ENCODE measurements around the gene CUX1.

The CUX1 gene

DNA sequence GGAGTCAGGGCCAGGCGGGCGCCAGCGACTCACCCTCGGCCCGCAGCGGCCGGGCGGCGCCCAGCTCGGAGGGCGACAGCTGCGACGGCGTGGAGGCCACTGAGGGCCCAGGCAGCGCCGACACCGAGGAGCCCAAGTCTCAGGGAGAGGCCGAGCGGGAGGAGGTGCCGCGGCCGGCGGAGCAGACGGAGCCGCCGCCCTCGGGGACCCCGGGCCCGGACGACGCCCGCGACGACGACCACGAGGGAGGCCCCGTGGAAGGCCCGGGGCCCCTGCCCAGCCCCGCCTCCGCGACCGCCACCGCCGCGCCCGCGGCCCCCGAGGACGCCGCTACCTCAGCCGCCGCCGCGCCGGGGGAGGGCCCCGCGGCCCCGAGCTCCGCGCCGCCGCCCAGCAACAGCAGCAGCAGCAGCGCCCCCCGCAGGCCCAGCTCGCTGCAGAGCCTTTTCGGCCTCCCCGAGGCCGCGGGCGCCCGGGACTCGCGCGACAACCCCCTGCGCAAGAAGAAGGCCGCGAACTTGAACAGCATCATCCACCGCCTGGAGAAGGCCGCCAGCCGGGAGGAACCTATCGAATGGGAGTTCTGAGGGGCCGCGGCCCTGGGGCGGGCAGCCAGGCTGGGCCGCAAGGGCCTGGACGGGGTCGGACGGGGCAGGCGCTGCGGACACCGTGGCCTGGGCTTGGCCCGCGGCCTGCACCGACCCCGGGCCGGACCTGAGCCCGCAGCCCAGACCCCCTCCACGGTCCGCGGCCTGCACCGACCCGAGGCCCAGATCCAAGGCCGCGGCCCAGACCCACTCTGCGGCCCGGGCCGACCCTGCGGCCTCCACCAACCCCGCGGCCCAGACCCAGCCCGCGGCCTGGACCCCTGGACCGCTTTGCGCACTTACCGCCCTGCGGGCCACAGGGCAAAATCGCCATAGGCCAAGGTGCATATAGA is 431.3 kb downstream of the CUX1 start:
- no peak for DNase-seq (ENCODE audit: low read depth)

- DNase-seq (ENCODE audit: low read depth) = no peak
Observed at GRCh38 chr7:102251531-102252365, 434.3 kb downstream of the CUX1 start.

DNA sequence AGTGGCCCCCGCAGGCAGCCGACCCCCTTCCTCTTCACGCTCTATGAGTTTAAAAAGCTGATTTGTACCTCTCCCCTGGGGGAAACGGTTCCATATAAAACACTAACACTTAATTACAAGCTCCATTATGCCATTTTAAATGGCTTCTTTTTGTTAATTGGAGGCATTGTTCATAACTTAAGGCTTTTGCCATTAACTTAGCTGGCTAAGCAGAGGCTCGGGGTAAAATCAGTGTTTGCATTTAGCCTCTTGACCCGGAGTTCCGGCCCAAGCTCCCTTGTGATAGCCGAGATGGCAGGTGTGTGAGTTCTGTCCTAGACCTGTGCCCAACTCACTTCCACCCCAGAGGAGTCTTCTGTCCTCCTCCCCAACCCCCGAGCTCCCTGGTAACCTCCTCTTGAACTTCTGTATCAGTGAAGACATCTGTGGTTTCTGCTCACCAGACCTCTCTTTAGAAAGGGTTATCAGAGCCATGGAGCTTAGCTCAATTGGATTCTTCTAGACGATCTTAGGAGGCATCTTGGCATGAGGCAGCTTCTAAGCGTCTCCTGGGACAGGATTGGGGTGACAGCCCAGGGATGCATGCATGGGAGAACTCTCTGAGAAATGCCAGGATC is 435.0 kb downstream of the CUX1 start:
- no peak for DNase-seq (ENCODE audit: low read depth)

GRCh38 chr7:102253066-102253972 is 435.9 kb downstream of the CUX1 start:
- DNase-seq (ENCODE audit: low read depth) = no peak

GRCh38 chr7:102253973-102254370 is 436.5 kb downstream of the CUX1 start:
- DNase-seq (ENCODE audit: low read depth) = no peak

DNA sequence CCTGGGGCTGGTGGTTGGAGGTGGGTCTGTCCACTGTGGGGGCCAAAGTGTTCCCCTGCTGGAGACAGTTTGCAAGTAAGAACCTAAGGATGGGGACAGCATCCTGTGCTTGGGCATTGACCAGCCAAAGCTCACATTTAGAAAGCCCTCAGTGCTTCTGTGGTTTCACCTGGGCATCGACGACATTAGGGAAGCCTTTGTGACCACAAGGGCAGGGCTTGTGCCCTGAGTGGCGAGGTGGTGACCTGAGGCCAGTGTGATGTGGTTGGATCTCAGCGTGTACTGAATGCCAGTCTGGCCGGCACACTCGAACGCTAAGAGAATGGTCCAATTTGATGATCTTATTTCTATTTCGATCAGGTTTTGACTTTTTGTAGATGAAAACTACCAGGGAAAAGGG is 437.1 kb downstream of the CUX1 start:
- no peak for DNase-seq (ENCODE audit: low read depth)

- no peak for DNase-seq (ENCODE audit: low read depth)
Observed at GRCh38 chr7:102255501-102255900, 438.1 kb downstream of the CUX1 start.

GRCh38 chr7:102255916-102256315 is 438.5 kb downstream of the CUX1 start:
- no peak for DNase-seq (ENCODE audit: low read depth)

GRCh38 chr7:102258073-102258748 is 440.8 kb downstream of the CUX1 start:
- DNase-seq (ENCODE audit: low read depth) = no peak

GRCh38 chr7:102258749-102259107 is 441.3 kb downstream of the CUX1 start:
- DNase-seq (ENCODE audit: low read depth) = no peak

- DNase-seq (ENCODE audit: low read depth) = no peak
Observed at GRCh38 chr7:102260856-102261255, 443.4 kb downstream of the CUX1 start.

DNA sequence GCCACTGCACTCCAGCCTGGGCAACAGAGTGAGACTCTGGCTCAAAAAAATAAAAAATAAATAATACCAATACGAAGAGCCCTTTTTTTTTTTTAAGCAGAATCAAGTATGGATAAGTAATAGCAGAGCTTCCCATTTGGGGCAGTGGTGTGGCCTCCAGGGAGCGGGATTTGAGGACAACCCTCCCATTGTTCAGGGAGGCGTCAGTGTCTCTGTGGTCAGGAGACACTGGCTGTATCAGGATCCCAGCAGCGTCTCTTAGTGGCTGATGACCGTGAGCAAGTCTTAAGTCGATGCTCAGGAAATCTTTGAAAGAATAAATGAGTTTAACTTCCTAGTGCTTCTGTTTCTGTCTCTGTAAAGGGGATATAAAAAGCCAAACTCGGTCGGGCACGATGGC is 444.0 kb downstream of the CUX1 start:
- DNase-seq (ENCODE audit: low read depth) = no peak

GRCh38 chr7:102262546-102262945 is 445.1 kb downstream of the CUX1 start:
- no peak for DNase-seq (ENCODE audit: low read depth)

GRCh38 chr7:102264367-102264891 is 447.0 kb downstream of the CUX1 start:
- no peak for DNase-seq (ENCODE audit: low read depth)

DNA sequence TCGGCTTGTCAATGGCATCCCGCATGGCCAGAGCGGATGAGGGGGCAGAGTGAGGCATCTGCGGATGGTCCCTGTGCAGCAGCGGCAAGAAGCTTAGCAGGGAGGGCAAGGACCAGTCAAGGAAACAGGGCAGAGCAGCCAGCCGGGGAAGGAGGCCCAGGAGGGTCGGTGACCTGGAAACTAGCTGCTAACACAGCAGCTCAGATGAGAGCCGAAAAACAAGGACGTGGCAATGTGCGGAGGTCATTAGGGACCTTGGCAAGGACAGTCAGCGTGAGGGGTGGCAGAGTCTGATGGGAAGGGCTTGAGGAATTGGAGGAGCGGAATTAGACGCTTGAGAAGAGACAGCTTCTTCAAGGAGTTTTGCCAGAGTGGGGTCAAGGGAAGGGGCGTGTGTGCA is 449.1 kb downstream of the CUX1 start:
- no peak for DNase-seq (ENCODE audit: low read depth)

GRCh38 chr7:102268635-102269034 is 451.2 kb downstream of the CUX1 start:
- no peak for DNase-seq (ENCODE audit: low read depth)

DNA sequence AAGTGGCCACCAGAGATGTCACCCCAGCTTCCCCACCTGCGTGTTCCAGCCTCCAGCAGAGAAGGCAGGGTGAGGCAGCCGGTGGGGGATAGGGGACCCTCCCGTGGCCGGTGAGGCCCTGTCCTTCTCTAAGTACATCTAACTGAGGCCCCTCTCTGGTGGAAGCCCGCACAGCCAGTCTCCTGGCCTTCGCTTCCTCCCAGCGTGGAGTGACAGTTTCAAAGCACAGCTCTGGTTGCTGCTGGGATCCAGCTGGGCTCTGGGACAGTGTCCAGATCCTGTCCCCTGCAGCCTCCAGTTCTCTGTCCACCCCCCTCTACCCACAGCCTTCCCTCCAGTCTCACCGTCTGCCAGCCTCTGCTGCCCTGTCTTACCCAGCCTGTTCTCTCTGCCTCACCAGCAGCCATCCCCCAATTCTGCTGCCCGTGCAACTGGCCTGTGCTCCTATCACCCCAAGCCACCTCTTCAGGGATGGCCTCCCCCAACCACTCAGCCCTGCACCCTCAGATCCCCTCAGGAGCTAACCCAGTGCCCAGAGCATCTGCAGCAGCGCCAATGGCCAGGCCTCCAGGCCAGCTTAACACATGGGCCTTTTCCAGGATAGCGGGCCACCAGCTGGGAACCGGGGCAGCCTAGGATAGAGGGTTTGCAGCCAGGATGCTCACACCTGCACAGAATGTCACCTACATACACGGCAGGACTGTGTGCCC is 452.9 kb downstream of the CUX1 start:
- no peak for DNase-seq (ENCODE audit: low read depth)

DNA sequence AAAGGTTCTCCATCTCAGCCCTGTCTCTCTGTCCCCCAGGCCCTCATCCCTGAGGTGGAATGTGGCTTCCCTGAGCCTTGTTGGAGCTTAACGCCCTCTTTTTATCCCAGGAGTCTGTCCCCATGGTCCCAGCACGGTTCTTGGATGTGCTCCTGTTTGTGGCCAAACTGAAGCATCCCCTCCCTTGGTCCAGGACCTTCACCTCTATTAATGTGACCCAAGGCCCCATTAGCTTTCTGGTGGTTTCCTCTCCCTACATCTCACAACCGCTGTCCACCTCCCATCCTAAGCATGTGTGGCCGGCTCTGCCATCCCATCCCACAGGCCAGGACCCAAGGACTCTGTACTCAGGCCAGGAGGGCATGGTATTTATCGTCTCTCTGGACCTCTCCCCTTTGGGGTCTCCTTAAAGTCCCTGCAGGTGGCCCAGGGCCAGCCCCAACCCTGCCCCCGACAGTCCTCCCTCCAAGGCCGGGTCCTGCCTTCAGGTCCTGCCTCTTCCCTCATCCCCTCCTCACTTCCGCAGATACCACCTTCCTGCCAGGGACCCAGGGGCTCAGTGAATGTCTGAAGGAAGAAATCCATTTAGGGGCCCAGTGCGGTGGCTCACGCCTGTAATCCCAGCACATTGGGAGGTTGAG is 453.9 kb downstream of the CUX1 start:
- no peak for DNase-seq (ENCODE audit: low read depth)

DNA sequence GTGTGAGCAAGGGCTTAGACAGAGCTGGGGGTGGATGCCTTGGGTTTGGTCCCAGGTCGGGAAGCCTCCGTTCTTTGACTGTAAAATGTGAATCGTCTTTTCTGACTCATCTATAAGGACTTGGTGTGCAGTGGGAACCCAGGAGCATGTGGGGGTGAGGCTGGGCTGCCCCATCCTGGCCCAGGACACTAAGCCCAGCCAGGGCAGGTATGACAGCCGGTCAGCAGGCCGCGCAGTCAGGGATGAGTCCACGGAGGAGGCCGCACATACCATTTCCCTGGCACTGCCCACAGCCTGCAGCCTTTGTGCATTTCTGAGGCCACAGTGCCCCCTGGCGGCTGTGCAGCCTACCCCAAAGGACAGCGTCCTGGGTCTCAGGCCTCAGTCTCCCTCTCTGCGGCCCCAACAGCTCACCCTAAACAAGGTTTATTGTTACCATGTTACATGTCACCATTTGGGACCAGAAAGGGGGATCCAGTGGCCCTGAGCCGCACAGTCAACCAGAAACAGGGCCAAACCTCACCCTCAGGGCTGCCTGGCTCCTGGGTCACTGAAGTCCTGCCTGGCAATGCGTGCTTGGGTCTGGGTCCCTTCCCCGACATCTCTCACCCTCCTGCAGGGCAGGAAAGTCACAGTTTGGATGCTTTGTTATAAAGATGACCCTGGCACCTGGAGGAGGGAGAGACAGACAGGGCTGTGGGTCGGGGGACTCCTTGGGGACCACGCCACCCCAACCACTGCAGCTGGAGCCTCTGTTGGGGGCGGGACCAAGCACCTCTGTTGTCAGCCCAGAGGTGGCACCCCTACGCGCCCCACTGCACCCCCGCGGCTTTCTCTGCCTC is 454.9 kb downstream of the CUX1 start:
- peak; percentile 57 for DNase-seq (ENCODE audit: low read depth)
